ENCODE results near the gene AGPS.

AGPS gene

GRCh38 chr2:177586154-177586553 lies 193.6 kb downstream of the AGPS start:
- no peak for DNase-seq (ENCODE audit: low read depth in 2 of 2)

GRCh38 chr2:177587371-177587770 lies 194.8 kb downstream of the AGPS start:
- no peak for DNase-seq (ENCODE audit: low read depth in 2 of 2)

- no peak for DNase-seq (ENCODE audit: low read depth in 2 of 2)
Measured at GRCh38 chr2:177588671-177589070, 196.1 kb downstream of the AGPS start.

GRCh38 chr2:177589186-177589585 lies 196.6 kb downstream of the AGPS start:
- no peak for DNase-seq (ENCODE audit: low read depth in 2 of 2)

GRCh38 chr2:177592397-177592796 lies 199.8 kb downstream of the AGPS start:
- DNase-seq (ENCODE audit: low read depth in 2 of 2), result no peak

GRCh38 chr2:177592945-177593344 lies 200.4 kb downstream of the AGPS start:
- no peak for DNase-seq (ENCODE audit: low read depth in 2 of 2)

- DNase-seq (ENCODE audit: low read depth in 2 of 2), result no peak
Measured at GRCh38 chr2:177593402-177593801, 200.8 kb downstream of the AGPS start.

Data from activated CD8-positive, alpha-beta memory T cell treated with anti-CD3 and anti-CD28 coated beads for 4 hours (primary cell).